ENCODE results near the gene PARP11. TPM values are rescaled to one million over a fixed set of nuclear protein-coding genes. Genes with fewer than 3 reads are reported as not detected.
A peak's percentile ranks its signal among the peaks of the same experiment; 100 is the strongest.

Gene PARP11
- total RNA-seq, 1 experiment from 2014 or later = 2.7 TPM

- Histone ChIP-seq H3K4me2 (ENCODE audit: low read length) (no peak overlapping the region), H3K27me3 (ENCODE audit: insufficient read depth, low read length) (peaks cover 22% of the 10 kb centered on the region), H3K36me3 (ENCODE audit: control insufficient read depth in 1 of 2, insufficient read depth in 2 of 2, low read length in 2 of 2) (no peaks in the 10 kb centered on the region), H3K4me1 (ENCODE audit: control insufficient read depth in 1 of 2, insufficient read depth in 2 of 2, low read length in 2 of 2) (no peaks in the 10 kb centered on the region), H3K9me2 (ENCODE audit: insufficient read depth) (no peaks in the 10 kb centered on the region), H3K9ac (ENCODE audit: low read length) (no peak overlapping the region), H2AFZ (ENCODE audit: low read depth, low read length, poor library complexity, severe bottlenecking) (no peak overlapping the region), H4K20me1 (ENCODE audit: insufficient read depth) (no peaks in the 10 kb centered on the region), H3K9me3 (ENCODE audit: control insufficient read depth in 1 of 2, insufficient read depth in 1 of 2, low read depth in 1 of 2, low read length in 2 of 2) (no peaks in the 10 kb centered on the region), H3K4me3 (replicated peaks in 1 of 2; ENCODE audit: low read depth in 1 of 2, low read length in 2 of 2) (no peak overlapping the region), H3K79me2 (ENCODE audit: insufficient read depth, low read length) (no peaks in the 10 kb centered on the region), H3K27ac (ENCODE audit: low read depth, low read length) (no peak overlapping the region)
- DNase-seq (ENCODE audit: low read depth, low spot score) (peak; percentile 64), ATAC-seq (peak; percentile 98)
- TF ChIP-seq EGR1 (IDR thresholded peaks at IDR 0.05; ENCODE audit: low read depth) (no peak), RAD21 (IDR thresholded peaks at IDR 0.05; ENCODE audit: low read depth) (peak; percentile 86), CTCF (IDR thresholded peaks at IDR 0.05 in 2 of 3, conservative IDR thresholded peaks at IDR 0.05 in 1 of 3; ENCODE audit: borderline replicate concordance in 1 of 3, insufficient read depth in 1 of 3, low read depth in 2 of 3, low read length in 2 of 3) (peak; percentile 74 to 95 (median 93))
- intact Hi-C loops (cut with micrococcal nuclease) = loop anchor here (1.0 to 10.0 kb wide), 4 partner anchors 149 to 669 kb away; partner anchors contain the start of gene CCND2
- ChIA-PET POLR2A (no interaction called here), RAD21 (ENCODE audit: low non-redundant PET in 1 of 2, low total read pairs in 2 of 2, uncharacterized antibody in 2 of 2, unreplicated experiment in 2 of 2) (interaction anchor here (1.0 to 1.3 kb wide), 1 partner anchor 504 kb away, joined by 8 to 14 read pairs; no protein-coding TSS in a partner anchor), CTCF (interaction anchor here (0.6 to 5.3 kb wide), 28 partner anchors 8 to 731 kb away, joined by 3 to 126 read pairs (median 4); no protein-coding TSS in a partner anchor)
- BruUV-seq (replicated peaks) = no TSS peak
Observed at GRCh38 chr12:3803865-3804472, 69.2 kb downstream of the PARP11 start.

GRCh38 chr12:3802721-3803120, 70.5 kb downstream of the PARP11 start:
- Histone ChIP-seq H3K36me3 (ENCODE audit: control insufficient read depth in 1 of 2, insufficient read depth in 2 of 2, low read length in 2 of 2) (no peaks in the 10 kb centered on the region), H3K79me2 (ENCODE audit: insufficient read depth, low read length) (no peaks in the 10 kb centered on the region), H2AFZ (ENCODE audit: low read depth, low read length, poor library complexity, severe bottlenecking) (no peak overlapping the region), H3K9me2 (ENCODE audit: insufficient read depth) (no peaks in the 10 kb centered on the region), H4K20me1 (ENCODE audit: insufficient read depth) (no peaks in the 10 kb centered on the region), H3K9ac (ENCODE audit: low read length) (no peak overlapping the region), H3K27ac (ENCODE audit: low read depth, low read length) (no peak overlapping the region), H3K4me1 (ENCODE audit: control insufficient read depth in 1 of 2, insufficient read depth in 2 of 2, low read length in 2 of 2) (no peaks in the 10 kb centered on the region), H3K4me2 (ENCODE audit: low read length) (no peak overlapping the region), H3K4me3 (replicated peaks in 1 of 2; ENCODE audit: low read depth in 1 of 2, low read length in 2 of 2) (no peak overlapping the region), H3K9me3 (ENCODE audit: control insufficient read depth in 1 of 2, insufficient read depth in 1 of 2, low read depth in 1 of 2, low read length in 2 of 2) (no peaks in the 10 kb centered on the region), H3K27me3 (ENCODE audit: insufficient read depth, low read length) (peaks cover 15% of the 10 kb centered on the region; the same call in 1 of the 2 replicates)
- no peak for DNase-seq (ENCODE audit: low read depth, low spot score)
- BruUV-seq (replicated peaks) = no TSS peak
- ATAC-seq = no peak
- POLR2A ChIA-PET = no interaction called here
- RAD21 ChIA-PET (ENCODE audit: low non-redundant PET in 1 of 2, low total read pairs in 2 of 2, uncharacterized antibody in 2 of 2, unreplicated experiment in 2 of 2) = no interaction called here
- intact Hi-C loops (cut with micrococcal nuclease) = loop anchor here (10.0 kb wide), 3 partner anchors 148 to 668 kb away; partner anchors contain the start of gene CCND2
- CTCF ChIA-PET = interaction anchor here (5.3 kb wide), 1 partner anchor 502 kb away, joined by 126 read pairs; no protein-coding TSS in a partner anchor
- TF ChIP-seq SIN3A (IDR thresholded peaks at IDR 0.05; ENCODE audit: low read depth) (no peak), POLR2A (IDR thresholded peaks at IDR 0.05; ENCODE audit: borderline replicate concordance, extremely low read depth, insufficient read depth, insufficient read length) (no peak), ZBTB33 (IDR thresholded peaks at IDR 0.05; ENCODE audit: extremely low read depth, insufficient replicate concordance, low read length) (no peak), REST (IDR thresholded peaks at IDR 0.05; ENCODE audit: low read depth) (no peak), JUND (IDR thresholded peaks at IDR 0.05) (no peak), CEBPB (IDR thresholded peaks at IDR 0.05; ENCODE audit: low read depth) (no peak), ATF3 (IDR thresholded peaks at IDR 0.05) (no peak), SP1 (IDR thresholded peaks at IDR 0.05; ENCODE audit: low read depth) (no peak)

All from HCT116 (cell line).